SK-N-SH (cell line): Measurements from ENCODE around the gene TTC9. TPM values are rescaled to one million over a fixed set of nuclear protein-coding genes. Genes with fewer than 3 reads are reported as not detected.

ENCODE experiments used
- CTCF ChIA-PET: fragments of 300-600, 350-600 bp; formaldehyde crosslinking; extraction: SDS; loops from one replicate; lab custom pipeline; 2021; lab: Yijun Ruan, JAX
- POLR2A ChIA-PET: fragments of 350-600 bp; sonication (Branson Sonifier 250); formaldehyde crosslinking; extraction: SDS; loops from one replicate; lab custom pipeline; 2020; ENCODE audit warnings: antibody characterized with exemption, inconsistent platforms; lab: Yijun Ruan, JAX
- DNase-seq: peaks from one replicate; pipeline ENCODE4 v3.0.0; 2012
- H2AFZ ChIP-seq: fragments of 200-600 bp; sonication (generic); 2 replicates; pipeline ENCODE4 v1.8.1; 2016; ENCODE audit warnings: antibody characterized with exemption, mild to moderate bottlenecking, low read depth
- H3F3A ChIP-seq: fragments of 200-600 bp; sonication (generic); replicated peaks from 2 replicates; pipeline ENCODE3; 2016; ENCODE audit warnings: antibody characterized with exemption, mild to moderate bottlenecking; ENCODE audit not compliant: insufficient read depth
- H3K27ac ChIP-seq, 2 experiments: fragments of 200-500 bp in 1 of 2; fragments of 200-600 bp in 1 of 2; sonication (Bioruptor generic) in 1 of 2; sonication (generic), shearing (Covaris generic) in 1 of 2; 2 replicates each; pipeline versions ENCODE4 v1.5.1 to v1.6.1; 2014 to 2016; ENCODE audit warnings: low read depth in 2 of 2, inconsistent platforms in 1 of 2, low read length in 1 of 2, mild to moderate bottlenecking in 1 of 2, mixed read lengths in 1 of 2
- H3K27me3 ChIP-seq: fragments of 200-600 bp; sonication (generic), shearing (Covaris generic); 2 replicates; pipeline ENCODE4 v1.6.1; 2016; ENCODE audit warnings: mixed run types; ENCODE audit not compliant: insufficient read depth
- H3K36me3 ChIP-seq, 2 experiments: fragments of 200-500 bp in 1 of 2; fragments of 200-600 bp in 1 of 2; sonication (Bioruptor generic) in 1 of 2; sonication (generic) in 1 of 2; replicated peaks in 1 of 2; 2 replicates each; pipeline versions ENCODE3 to v1.5.1; 2014 to 2016; ENCODE audit warnings: low read length in 1 of 2, mild to moderate bottlenecking in 1 of 2; ENCODE audit not compliant: insufficient read depth in 2 of 2, control insufficient read depth in 1 of 2
- H3K4me1 ChIP-seq, 2 experiments: fragments of 200-500 bp in 1 of 2; fragments of 200-600 bp in 1 of 2; sonication (Bioruptor generic) in 1 of 2; sonication (generic), shearing (Covaris generic) in 1 of 2; 2 replicates each; pipeline versions ENCODE4 v1.5.1 to v1.6.1; 2014 to 2016; ENCODE audit warnings: low read depth in 1 of 2, low read length in 1 of 2, mixed run types in 1 of 2; ENCODE audit not compliant: insufficient read depth in 2 of 2, control insufficient read depth in 1 of 2
- H3K4me2 ChIP-seq: fragments of 200-600 bp; sonication (generic), shearing (Covaris generic); 2 replicates; pipeline ENCODE4 v1.6.1; 2017; ENCODE audit warnings: mixed run types
- H3K4me3 ChIP-seq, 2 experiments: fragments of 200-500 bp in 1 of 2; fragments of 200-600 bp in 1 of 2; sonication (Bioruptor generic) in 1 of 2; sonication (generic), shearing (Covaris generic) in 1 of 2; 2 replicates each; pipeline versions ENCODE4 v1.5.1 to v1.8.1; 2014 to 2016; ENCODE audit warnings: low read depth in 2 of 2, inconsistent platforms in 1 of 2, low read length in 1 of 2, mild to moderate bottlenecking in 1 of 2, mixed read lengths in 1 of 2, moderate library complexity in 1 of 2
- H3K79me2 ChIP-seq: fragments of 200-600 bp; sonication (generic); 2 replicates; pipeline ENCODE4 v1.8.1; 2017; ENCODE audit warnings: mild to moderate bottlenecking; ENCODE audit not compliant: insufficient read depth
- H3K9ac ChIP-seq: fragments of 200-600 bp; sonication (generic); 2 replicates; pipeline ENCODE4 v1.6.1; 2017; ENCODE audit warnings: mixed run types
- H3K9me2 ChIP-seq: fragments of 200-600 bp; sonication (generic); 2 replicates; pipeline ENCODE4 v1.6.1; 2017; ENCODE audit warnings: mixed run types
- H3K9me3 ChIP-seq: fragments of 200-600 bp; sonication (generic); 2 replicates; pipeline ENCODE4 v1.6.1; 2017; ENCODE audit warnings: mixed run types, mild to moderate bottlenecking, moderate library complexity
- H4K20me1 ChIP-seq: fragments of 200-600 bp; sonication (generic); 2 replicates; pipeline ENCODE4 v1.6.1; 2017; ENCODE audit warnings: mild to moderate bottlenecking, mixed run types; ENCODE audit not compliant: insufficient read depth
- CHD2 ChIP-seq: fragments of 150-350 bp; IDR thresholded peaks from 2 replicates; pipeline ENCODE4 v1.6.1; 2018; ENCODE audit warnings: low read length; ENCODE audit not compliant: partially characterized antibody
- ELF1 ChIP-seq: IDR thresholded peaks from 2 replicates; pipeline ENCODE4 v1.4.0; 2012
- EP300 ChIP-seq, 2 experiments: IDR thresholded peaks; 2 replicates each; pipeline versions ENCODE4 v1.4.0 to v1.6.1; 2012; ENCODE audit warnings: borderline replicate concordance in 1 of 2, low read depth in 1 of 2, low read length in 1 of 2
- EZH2phosphoT487 ChIP-seq: fragments of 200-600 bp; sonication (generic); IDR thresholded peaks from 2 replicates; pipeline ENCODE4 v1.6.1; 2017; ENCODE audit warnings: low read depth, mixed run types, mild to moderate bottlenecking, antibody characterized with exemption, moderate library complexity, borderline replicate concordance
- FOXJ3 ChIP-seq: sonication (generic); formaldehyde crosslinking; IDR thresholded peaks from 2 replicates; pipeline ENCODE4 v1.5.1; 2020; ENCODE audit warnings: mild to moderate bottlenecking, missing genetic modification reagents
- MAX ChIP-seq: IDR thresholded peaks from 2 replicates; pipeline ENCODE4 v1.4.0; 2012; ENCODE audit warnings: low read depth
- MEF2A ChIP-seq: IDR thresholded peaks from 2 replicates; pipeline ENCODE4 v1.4.0; 2012; ENCODE audit warnings: low read depth, borderline replicate concordance
- NFIC ChIP-seq: IDR thresholded peaks from 2 replicates; pipeline ENCODE4 v1.4.0; 2012; ENCODE audit warnings: borderline replicate concordance
- NRF1 ChIP-seq: IDR thresholded peaks from 2 replicates; pipeline ENCODE4 v1.6.1; 2012; ENCODE audit warnings: low read depth, mild to moderate bottlenecking, low read length
- RFX5 ChIP-seq: IDR thresholded peaks from 2 replicates; pipeline ENCODE4 v1.6.1; 2012; ENCODE audit warnings: mild to moderate bottlenecking, improper control_type of control experiment, low read length
- TEAD4 ChIP-seq: IDR thresholded peaks from 2 replicates; pipeline ENCODE4 v1.4.0; 2012; ENCODE audit warnings: mild to moderate bottlenecking, borderline replicate concordance; ENCODE audit not compliant: insufficient read depth
- USF2 ChIP-seq: fragments of 150-350 bp; IDR thresholded peaks from 2 replicates; pipeline ENCODE4 v1.6.1; 2017; ENCODE audit warnings: antibody characterized with exemption, low read length, low read depth, borderline replicate concordance
- YY1 ChIP-seq: IDR thresholded peaks from 2 replicates; pipeline ENCODE4 v1.4.0; 2012; ENCODE audit warnings: low read depth, mild to moderate bottlenecking
- WGBS: methylation state at CpG from one replicate; pipeline ENCODE4 v1.1.6; 2017; ENCODE audit warnings: low lambda C conversion rate; 5-methylcytosine and 5-hydroxymethylcytosine counted together
- polyA plus RNA-seq, 3 experiments: library from polyadenylated mRNA; depleted of rRNA; stranded (reverse); fragments of >200 nt; gene quantifications; 2 replicates each; pipeline ENCODE4 v1.2.3, GENCODE V29; 2012
- TF ChIP-seq, protein P1 (sequence below): IDR thresholded peaks from 2 replicates; pipeline ENCODE4; 2012
- TF ChIP-seq, protein P2 (sequence below): IDR thresholded peaks from 2 replicates; pipeline ENCODE4 v1.4.0; 2012; ENCODE audit warnings: low read depth, borderline replicate concordance
- TF ChIP-seq, protein P3 (sequence below): fragments of 200-600 bp; sonication (generic); IDR thresholded peaks from 2 replicates; pipeline ENCODE4 v1.6.1; 2017; ENCODE audit warnings: antibody characterized with exemption, mild to moderate bottlenecking, moderate library complexity

The TTC9 gene
- polyA plus RNA-seq, 1 of the 3 experiments (the other 2 are of a cell fraction): 0.33 TPM

- Histone ChIP-seq H3K79me2 (no peaks in the 10 kb centered on the region), H3K9ac (no peak overlapping the region), H3K4me1 (peaks cover 4 to 9% of the 10 kb centered on the region in 2 experiments; a peak in 3 of 4 replicates), H3K27ac (no peak overlapping the region), H3K4me2 (no peak overlapping the region)
- ChIA-PET POLR2A (no interaction called here), CTCF (interaction anchor here (1.1 kb wide), 1 partner anchor 57 kb away, joined by 3 read pairs; no protein-coding TSS in a partner anchor)
- TF ChIP-seq YY1 (no peak), EZH2phosphoT487 (no peak), EP300 (IDR thresholded peaks at IDR 0.05; ENCODE audit: borderline replicate concordance in 1 of 2, low read depth in 1 of 2, low read length in 1 of 2) (no peak), FOXJ3 (CRISPR knock-in tag) (no peak), NFIC (no peak), TEAD4 (no peak), USF2 (no peak), ELF1 (no peak), NRF1 (no peak), RFX5 (no peak), CHD2 (no peak), MEF2A (no peak), MAX (no peak)
- TF ChIP-seq, protein P1, sequence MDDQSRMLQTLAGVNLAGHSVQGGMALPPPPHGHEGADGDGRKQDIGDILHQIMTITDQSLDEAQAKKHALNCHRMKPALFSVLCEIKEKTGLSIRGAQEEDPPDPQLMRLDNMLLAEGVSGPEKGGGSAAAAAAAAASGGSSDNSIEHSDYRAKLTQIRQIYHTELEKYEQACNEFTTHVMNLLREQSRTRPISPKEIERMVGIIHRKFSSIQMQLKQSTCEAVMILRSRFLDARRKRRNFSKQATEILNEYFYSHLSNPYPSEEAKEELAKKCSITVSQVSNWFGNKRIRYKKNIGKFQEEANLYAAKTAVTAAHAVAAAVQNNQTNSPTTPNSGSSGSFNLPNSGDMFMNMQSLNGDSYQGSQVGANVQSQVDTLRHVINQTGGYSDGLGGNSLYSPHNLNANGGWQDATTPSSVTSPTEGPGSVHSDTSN: no peak
- TF ChIP-seq, protein P2, sequence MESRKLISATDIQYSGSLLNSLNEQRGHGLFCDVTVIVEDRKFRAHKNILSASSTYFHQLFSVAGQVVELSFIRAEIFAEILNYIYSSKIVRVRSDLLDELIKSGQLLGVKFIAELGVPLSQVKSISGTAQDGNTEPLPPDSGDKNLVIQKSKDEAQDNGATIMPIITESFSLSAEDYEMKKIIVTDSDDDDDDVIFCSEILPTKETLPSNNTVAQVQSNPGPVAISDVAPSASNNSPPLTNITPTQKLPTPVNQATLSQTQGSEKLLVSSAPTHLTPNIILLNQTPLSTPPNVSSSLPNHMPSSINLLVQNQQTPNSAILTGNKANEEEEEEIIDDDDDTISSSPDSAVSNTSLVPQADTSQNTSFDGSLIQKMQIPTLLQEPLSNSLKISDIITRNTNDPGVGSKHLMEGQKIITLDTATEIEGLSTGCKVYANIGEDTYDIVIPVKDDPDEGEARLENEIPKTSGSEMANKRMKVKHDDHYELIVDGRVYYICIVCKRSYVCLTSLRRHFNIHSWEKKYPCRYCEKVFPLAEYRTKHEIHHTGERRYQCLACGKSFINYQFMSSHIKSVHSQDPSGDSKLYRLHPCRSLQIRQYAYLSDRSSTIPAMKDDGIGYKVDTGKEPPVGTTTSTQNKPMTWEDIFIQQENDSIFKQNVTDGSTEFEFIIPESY: no peak
- TF ChIP-seq, protein P3, sequence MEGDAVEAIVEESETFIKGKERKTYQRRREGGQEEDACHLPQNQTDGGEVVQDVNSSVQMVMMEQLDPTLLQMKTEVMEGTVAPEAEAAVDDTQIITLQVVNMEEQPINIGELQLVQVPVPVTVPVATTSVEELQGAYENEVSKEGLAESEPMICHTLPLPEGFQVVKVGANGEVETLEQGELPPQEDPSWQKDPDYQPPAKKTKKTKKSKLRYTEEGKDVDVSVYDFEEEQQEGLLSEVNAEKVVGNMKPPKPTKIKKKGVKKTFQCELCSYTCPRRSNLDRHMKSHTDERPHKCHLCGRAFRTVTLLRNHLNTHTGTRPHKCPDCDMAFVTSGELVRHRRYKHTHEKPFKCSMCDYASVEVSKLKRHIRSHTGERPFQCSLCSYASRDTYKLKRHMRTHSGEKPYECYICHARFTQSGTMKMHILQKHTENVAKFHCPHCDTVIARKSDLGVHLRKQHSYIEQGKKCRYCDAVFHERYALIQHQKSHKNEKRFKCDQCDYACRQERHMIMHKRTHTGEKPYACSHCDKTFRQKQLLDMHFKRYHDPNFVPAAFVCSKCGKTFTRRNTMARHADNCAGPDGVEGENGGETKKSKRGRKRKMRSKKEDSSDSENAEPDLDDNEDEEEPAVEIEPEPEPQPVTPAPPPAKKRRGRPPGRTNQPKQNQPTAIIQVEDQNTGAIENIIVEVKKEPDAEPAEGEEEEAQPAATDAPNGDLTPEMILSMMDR: no peak
- TF ChIP-seq, all 33 proteins: peak for 0
- Histone ChIP-seq H3K27me3 (no peaks in the 10 kb centered on the region), H3K36me3 (no peaks in the 10 kb centered on the region), H3K9me3 (no peaks in the 10 kb centered on the region), H3K9me2 (no peaks in the 10 kb centered on the region), H3F3A (peaks cover 2% of the 10 kb centered on the region), H3K4me3 (no peak overlapping the region), H2AFZ (no peak overlapping the region), H4K20me1 (no peaks in the 10 kb centered on the region)
- 45% methylated on average over 5 of the region's 5 CpGs for WGBS
- DNase-seq: no peak
These were observed 74.8 kb downstream of the TTC9 start for GRCh38 chr14:70716483-70716882.
